K562 (cell line): Measurements from ENCODE around the gene RETN. TPM values are rescaled to one million over a fixed set of nuclear protein-coding genes. Genes with fewer than 3 reads are reported as not detected.

Experiments used
- ATF2 ChIP-seq: sonication (generic); formaldehyde crosslinking; IDR thresholded peaks from 2 replicates; pipeline ENCODE4 v1.8.1; 2022; ENCODE audit warnings: missing genetic modification reagents
- PREB ChIP-seq: sonication (generic); formaldehyde crosslinking; IDR thresholded peaks from 2 replicates; pipeline ENCODE4 v1.8.1; 2023; ENCODE audit warnings: mild to moderate bottlenecking, missing genetic modification reagents
- PYGO2 ChIP-seq: fragments of 450-650 bp; IDR thresholded peaks from 2 replicates; pipeline ENCODE4 v1.6.1; 2016; ENCODE audit warnings: mild to moderate bottlenecking, missing genetic modification characterization, moderate library complexity, missing compliant biosample characterization
- SRSF1 ChIP-seq: fragments of 200-400 bp; formaldehyde crosslinking; IDR thresholded peaks from 2 replicates; pipeline ENCODE4 v1.6.1; 2017; ENCODE audit warnings: mild to moderate bottlenecking, low read depth, low read length, moderate library complexity
- XRCC5 ChIP-seq: fragments of 200-400 bp; formaldehyde crosslinking; IDR thresholded peaks from 2 replicates; pipeline ENCODE4 v1.6.1; 2017; ENCODE audit warnings: low read depth, mild to moderate bottlenecking, low read length
- ZNF212 ChIP-seq: fragments of 450-650 bp; formaldehyde crosslinking; IDR thresholded peaks from 2 replicates; pipeline ENCODE4 v1.4.0; 2020; ENCODE audit warnings: mild to moderate bottlenecking
- ZNF277 ChIP-seq: fragments of 250-450 bp; sonication (Bioruptor Pico); IDR thresholded peaks from 2 replicates; pipeline ENCODE4 v1.8.0; 2022; ENCODE audit warnings: inconsistent platforms, mild to moderate bottlenecking, moderate library complexity, borderline replicate concordance
- polyA plus RNA-seq, 8 experiments: library from polyadenylated mRNA; depleted of rRNA in 4 of 8; stranded (reverse) in 5 of 8; unstranded in 3 of 8; fragments of >200 nt; fragmentation: Nextera tagmentation in 2 of 8; fragmentation: Illumina TruSeq in 1 of 8; extraction: Ambion mirVana in 2 of 8; extraction: Trizol in 1 of 8; gene quantifications; 2 replicates each; pipeline versions ENCODE4 v1.2.1 to v1.2.3, GENCODE V29; 2011 to 2014; ENCODE audit warnings: inconsistent platforms in 1 of 8, missing spikeins in 1 of 8
- total RNA-seq, 7 experiments: library from RNA; depleted of rRNA in 6 of 7; stranded (reverse); fragments of >200 nt in 6 of 7; fragmentation: Illumina TruSeq in 2 of 7; extraction: Trizol in 2 of 7; gene quantifications; 2 replicates each; pipeline versions ENCODE4 v1.2.1 to v1.2.3, GENCODE V29; 2011 to 2021; ENCODE audit warnings: low replicate concordance in 1 of 7
- TF ChIP-seq, protein P1 (sequence below), 2 experiments: fragments of 450-650 bp; formaldehyde crosslinking in 1 of 2; IDR thresholded peaks; 2 replicates each; pipeline versions ENCODE4 v1.4.0 to v1.6.1; 2014 to 2020; ENCODE audit warnings: mild to moderate bottlenecking in 2 of 2, borderline replicate concordance in 1 of 2, low read depth in 1 of 2
- TF ChIP-seq, protein P2 (sequence below): sonication (generic); formaldehyde crosslinking; IDR thresholded peaks from 2 replicates; pipeline ENCODE4 v1.8.1; 2023; ENCODE audit warnings: mild to moderate bottlenecking, missing genetic modification reagents

Gene RETN
- total and polyA plus RNA-seq, 9 of the 15 experiments (the other 6 are each of a cell fraction or from before 2014, with no cell fraction given): not detected

- TF ChIP-seq XRCC5: peak; percentile 46; the same call in 1 of the 2 replicates
- TF ChIP-seq, protein P1, sequence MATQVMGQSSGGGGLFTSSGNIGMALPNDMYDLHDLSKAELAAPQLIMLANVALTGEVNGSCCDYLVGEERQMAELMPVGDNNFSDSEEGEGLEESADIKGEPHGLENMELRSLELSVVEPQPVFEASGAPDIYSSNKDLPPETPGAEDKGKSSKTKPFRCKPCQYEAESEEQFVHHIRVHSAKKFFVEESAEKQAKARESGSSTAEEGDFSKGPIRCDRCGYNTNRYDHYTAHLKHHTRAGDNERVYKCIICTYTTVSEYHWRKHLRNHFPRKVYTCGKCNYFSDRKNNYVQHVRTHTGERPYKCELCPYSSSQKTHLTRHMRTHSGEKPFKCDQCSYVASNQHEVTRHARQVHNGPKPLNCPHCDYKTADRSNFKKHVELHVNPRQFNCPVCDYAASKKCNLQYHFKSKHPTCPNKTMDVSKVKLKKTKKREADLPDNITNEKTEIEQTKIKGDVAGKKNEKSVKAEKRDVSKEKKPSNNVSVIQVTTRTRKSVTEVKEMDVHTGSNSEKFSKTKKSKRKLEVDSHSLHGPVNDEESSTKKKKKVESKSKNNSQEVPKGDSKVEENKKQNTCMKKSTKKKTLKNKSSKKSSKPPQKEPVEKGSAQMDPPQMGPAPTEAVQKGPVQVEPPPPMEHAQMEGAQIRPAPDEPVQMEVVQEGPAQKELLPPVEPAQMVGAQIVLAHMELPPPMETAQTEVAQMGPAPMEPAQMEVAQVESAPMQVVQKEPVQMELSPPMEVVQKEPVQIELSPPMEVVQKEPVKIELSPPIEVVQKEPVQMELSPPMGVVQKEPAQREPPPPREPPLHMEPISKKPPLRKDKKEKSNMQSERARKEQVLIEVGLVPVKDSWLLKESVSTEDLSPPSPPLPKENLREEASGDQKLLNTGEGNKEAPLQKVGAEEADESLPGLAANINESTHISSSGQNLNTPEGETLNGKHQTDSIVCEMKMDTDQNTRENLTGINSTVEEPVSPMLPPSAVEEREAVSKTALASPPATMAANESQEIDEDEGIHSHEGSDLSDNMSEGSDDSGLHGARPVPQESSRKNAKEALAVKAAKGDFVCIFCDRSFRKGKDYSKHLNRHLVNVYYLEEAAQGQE (IDR thresholded peaks at IDR 0.05; ENCODE audit: borderline replicate concordance): 0 out of 2 replicates have a peak, but pooled peaks have one; percentile 11
- TF ChIP-seq, protein P1 (CRISPR knock-in tag; IDR thresholded peaks at IDR 0.05; ENCODE audit: low read depth): no peak
- no peak for TF ChIP-seq ZNF212
- TF ChIP-seq SRSF1: no peak
- TF ChIP-seq PREB (CRISPR knock-in tag): no peak
- TF ChIP-seq, protein P2, sequence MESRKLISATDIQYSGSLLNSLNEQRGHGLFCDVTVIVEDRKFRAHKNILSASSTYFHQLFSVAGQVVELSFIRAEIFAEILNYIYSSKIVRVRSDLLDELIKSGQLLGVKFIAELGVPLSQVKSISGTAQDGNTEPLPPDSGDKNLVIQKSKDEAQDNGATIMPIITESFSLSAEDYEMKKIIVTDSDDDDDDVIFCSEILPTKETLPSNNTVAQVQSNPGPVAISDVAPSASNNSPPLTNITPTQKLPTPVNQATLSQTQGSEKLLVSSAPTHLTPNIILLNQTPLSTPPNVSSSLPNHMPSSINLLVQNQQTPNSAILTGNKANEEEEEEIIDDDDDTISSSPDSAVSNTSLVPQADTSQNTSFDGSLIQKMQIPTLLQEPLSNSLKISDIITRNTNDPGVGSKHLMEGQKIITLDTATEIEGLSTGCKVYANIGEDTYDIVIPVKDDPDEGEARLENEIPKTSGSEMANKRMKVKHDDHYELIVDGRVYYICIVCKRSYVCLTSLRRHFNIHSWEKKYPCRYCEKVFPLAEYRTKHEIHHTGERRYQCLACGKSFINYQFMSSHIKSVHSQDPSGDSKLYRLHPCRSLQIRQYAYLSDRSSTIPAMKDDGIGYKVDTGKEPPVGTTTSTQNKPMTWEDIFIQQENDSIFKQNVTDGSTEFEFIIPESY: peak; percentile 100
- no peak for TF ChIP-seq ZNF277
- no peak for TF ChIP-seq ATF2 (CRISPR knock-in tag)
- no peak for TF ChIP-seq PYGO2 (tag)
Measured at GRCh38 chr19:7681340-7682174, 12.7 kb downstream of the RETN start (continued).
